Esophagus muscularis mucosa (tissue), 4 donors: ENCODE measurements around the gene ASIC2.

ENCODE experiments used
- CTCF ChIP-seq, 3 experiments: fragments of 200-600 bp in 2 of 3; fragments of 450-650 bp in 1 of 3; sonication (generic) in 2 of 3; IDR thresholded peaks; one replicate each; pipeline ENCODE4 v1.5.1; 2017 to 2019; ENCODE audit warnings: antibody characterized with exemption in 3 of 3, mild to moderate bottlenecking in 2 of 3, moderate library complexity in 1 of 3
- EP300 ChIP-seq: sonication (generic); formaldehyde crosslinking; IDR thresholded peaks from one replicate; pipeline ENCODE4 v1.6.1; 2017; ENCODE audit warnings: antibody characterized with exemption
- POLR2A ChIP-seq: fragments of 450-650 bp; IDR thresholded peaks from one replicate; pipeline ENCODE4 v1.6.1; 2017; ENCODE audit warnings: antibody characterized with exemption, moderate library complexity, mild to moderate bottlenecking, low read depth

GRCh38 chr17:33225994-33226393 lies 67.1 kb downstream of the ASIC2 start:
- TF ChIP-seq CTCF (IDR thresholded peaks at IDR 0.05), result no peak
- TF ChIP-seq EP300, result no peak
- no peak for TF ChIP-seq POLR2A
